Activated naive CD4-positive, alpha-beta T cell treated with anti-CD3 and anti-CD28 coated beads, Interleukin-2, amount 10 ng/mL, durations not matched to agents 7 days and 5 days (primary cell): ENCODE data around the gene BEST1.

Experiments used
- CTCF ChIA-PET: fragments of 350-600 bp; sonication (Branson Sonifier 250); formaldehyde crosslinking; loops from one replicate; lab custom pipeline; 2021; ENCODE audit warnings: antibody characterized with exemption; lab: Charles Lee
- DNase-seq: peaks from one replicate; pipeline ENCODE4 v3.0.0-alpha.2; 2020
- H3K27ac Mint-ChIP-seq: one replicate; pipeline ENCODE4 v1.8.0; 2021; ENCODE audit warnings: mild to moderate bottlenecking, moderate library complexity, mixed read lengths
- H3K27me3 Mint-ChIP-seq: one replicate; pipeline ENCODE4 v1.8.0; 2021; ENCODE audit warnings: mild to moderate bottlenecking, mixed read lengths
- H3K36me3 Mint-ChIP-seq: one replicate; pipeline ENCODE4 v1.8.0; 2021; ENCODE audit warnings: mixed read lengths
- H3K4me1 Mint-ChIP-seq: one replicate; pipeline ENCODE4 v1.8.0; 2021; ENCODE audit warnings: mixed read lengths
- H3K4me3 Mint-ChIP-seq: one replicate; pipeline ENCODE4 v1.8.0; 2021; ENCODE audit warnings: mild to moderate bottlenecking, moderate library complexity, mixed read lengths
- H3K9me3 Mint-ChIP-seq: one replicate; pipeline ENCODE4 v1.8.0; 2021; ENCODE audit warnings: mixed read lengths

Gene BEST1

GRCh38 chr11:61967116-61967923, 17.2 kb downstream of the BEST1 start, which contains the start of gene FTH1:
Gene FTH1 (minus strand): TSS chr11:61967634. CDS start chr11:61967425, 209 bp downstream.
- peaks cover 67% of the 10 kb centered on the region for H3K4me1 Mint-ChIP-seq
- no peaks in the 10 kb centered on the region for H3K9me3 Mint-ChIP-seq
- H3K4me3 Mint-ChIP-seq: peak within 1 kb of the TSS; percentile 92
- H3K27ac Mint-ChIP-seq: peak within 1 kb of the TSS; percentile 98
- CTCF ChIA-PET: interaction anchor here (1.5 to 3.4 kb wide), 2 partner anchors 114 to 141 kb away, joined by 8 to 16 read pairs; no protein-coding TSS in a partner anchor
- H3K27me3 Mint-ChIP-seq: no peaks in the 10 kb centered on the region
- H3K36me3 Mint-ChIP-seq: peaks cover 51% of the 10 kb centered on the region
- DNase-seq: peak; percentile 88

GRCh38 chr11:61967924-61968757, 18.0 kb downstream of the BEST1 start:
- Mint-ChIP-seq H3K27me3 (no peaks in the 10 kb centered on the region), H3K4me1 (peaks cover 69% of the 10 kb centered on the region), H3K9me3 (no peaks in the 10 kb centered on the region), H3K27ac (peak overlapping the region; percentile 98), H3K4me3 (peak overlapping the region; percentile 92), H3K36me3 (peaks cover 44% of the 10 kb centered on the region)
- CTCF ChIA-PET: interaction anchor here (1.0 to 3.4 kb wide), 3 partner anchors 18 to 140 kb away, joined by 3 to 16 read pairs (median 8); partner anchors contain the start of gene BEST1
- DNase-seq: peak; percentile 65

GRCh38 chr11:61968758-61969390, 18.7 kb downstream of the BEST1 start:
- H3K9me3 Mint-ChIP-seq: no peaks in the 10 kb centered on the region
- no peak for DNase-seq
- H3K36me3 Mint-ChIP-seq: peaks cover 36% of the 10 kb centered on the region
- H3K4me1 Mint-ChIP-seq: peaks cover 66% of the 10 kb centered on the region
- H3K27me3 Mint-ChIP-seq: no peaks in the 10 kb centered on the region
- CTCF ChIA-PET: interaction anchor here (1.0 to 3.4 kb wide), 3 partner anchors 19 to 139 kb away, joined by 3 to 16 read pairs (median 8); partner anchors contain the start of gene BEST1
- H3K4me3 Mint-ChIP-seq: peak overlapping the region; percentile 92
- peak overlapping the region; percentile 98 for H3K27ac Mint-ChIP-seq

GRCh38 chr11:61969391-61969758, 19.2 kb downstream of the BEST1 start:
- no peaks in the 10 kb centered on the region for H3K9me3 Mint-ChIP-seq
- H3K4me1 Mint-ChIP-seq: peaks cover 64% of the 10 kb centered on the region
- H3K36me3 Mint-ChIP-seq: peaks cover 31% of the 10 kb centered on the region
- no peak overlapping the region for H3K27ac Mint-ChIP-seq
- peak overlapping the region; percentile 43 for H3K4me3 Mint-ChIP-seq
- CTCF ChIA-PET: interaction anchor here (1.8 to 3.4 kb wide), 2 partner anchors 98 to 112 kb away, joined by 5 to 16 read pairs; no protein-coding TSS in a partner anchor
- DNase-seq: no peak
- no peaks in the 10 kb centered on the region for H3K27me3 Mint-ChIP-seq

- no peak overlapping the region for H3K4me3 Mint-ChIP-seq
- CTCF ChIA-PET: interaction anchor here (1.5 to 3.4 kb wide), 4 partner anchors 99 to 138 kb away, joined by 5 to 16 read pairs (median 8); no protein-coding TSS in a partner anchor
- no peak for DNase-seq
- peaks cover 24% of the 10 kb centered on the region for H3K36me3 Mint-ChIP-seq
- H3K27ac Mint-ChIP-seq: no peak overlapping the region
- peaks cover 59% of the 10 kb centered on the region for H3K4me1 Mint-ChIP-seq
- no peaks in the 10 kb centered on the region for H3K27me3 Mint-ChIP-seq
- no peaks in the 10 kb centered on the region for H3K9me3 Mint-ChIP-seq
Measured at GRCh38 chr11:61969838-61970662, 19.9 kb downstream of the BEST1 start.

- peak; percentile 61 for DNase-seq
- H3K4me1 Mint-ChIP-seq: peaks cover 52% of the 10 kb centered on the region
Measured at GRCh38 chr11:61971248-61972111, 21.3 kb downstream of the BEST1 start.

GRCh38 chr11:61972112-61972671, 22.0 kb downstream of the BEST1 start:
- H3K4me3 Mint-ChIP-seq: no peak overlapping the region
- peak overlapping the region; percentile 69 for H3K27ac Mint-ChIP-seq
- no peak for DNase-seq
- H3K27me3 Mint-ChIP-seq: no peaks in the 10 kb centered on the region
- CTCF ChIA-PET: interaction anchor here (0.9 to 2.5 kb wide), 4 partner anchors 9 to 136 kb away, joined by 4 to 10 read pairs (median 4); no protein-coding TSS in a partner anchor
- H3K36me3 Mint-ChIP-seq: peaks cover 12% of the 10 kb centered on the region
- no peaks in the 10 kb centered on the region for H3K9me3 Mint-ChIP-seq
- peaks cover 52% of the 10 kb centered on the region for H3K4me1 Mint-ChIP-seq

More at GRCh38 chr11:61971248-61972111, 21.3 kb downstream of the BEST1 start:
- H3K4me3 Mint-ChIP-seq: no peak overlapping the region
- peaks cover 13% of the 10 kb centered on the region for H3K36me3 Mint-ChIP-seq
- no peaks in the 10 kb centered on the region for H3K27me3 Mint-ChIP-seq
- CTCF ChIA-PET: interaction anchor here (1.5 to 2.5 kb wide), 4 partner anchors 100 to 136 kb away, joined by 5 to 10 read pairs (median 8); no protein-coding TSS in a partner anchor
- no peaks in the 10 kb centered on the region for H3K9me3 Mint-ChIP-seq
- H3K27ac Mint-ChIP-seq: no peak overlapping the region

GRCh38 chr11:61972672-61973475, 22.7 kb downstream of the BEST1 start:
- H3K27ac Mint-ChIP-seq: peak overlapping the region; percentile 69

GRCh38 chr11:61973476-61974162, 23.5 kb downstream of the BEST1 start:
- H3K36me3 Mint-ChIP-seq: peaks cover 6% of the 10 kb centered on the region
- no peak overlapping the region for H3K4me3 Mint-ChIP-seq
- peaks cover 46% of the 10 kb centered on the region for H3K4me1 Mint-ChIP-seq
- peak overlapping the region; percentile 33 for H3K27ac Mint-ChIP-seq
- DNase-seq: no peak
- H3K9me3 Mint-ChIP-seq: no peaks in the 10 kb centered on the region
- H3K27me3 Mint-ChIP-seq: no peaks in the 10 kb centered on the region
- CTCF ChIA-PET: interaction anchor here (1.2 to 2.5 kb wide), 3 partner anchors 11 to 135 kb away, joined by 4 to 10 read pairs (median 5); no protein-coding TSS in a partner anchor

More at GRCh38 chr11:61972672-61973475, 22.7 kb downstream of the BEST1 start:
- CTCF ChIA-PET: interaction anchor here (0.9 to 2.5 kb wide), 5 partner anchors 10 to 136 kb away, joined by 4 to 10 read pairs (median 4); no protein-coding TSS in a partner anchor
- peaks cover 52% of the 10 kb centered on the region for H3K4me1 Mint-ChIP-seq
- no peak for DNase-seq
- peaks cover 12% of the 10 kb centered on the region for H3K36me3 Mint-ChIP-seq
- H3K4me3 Mint-ChIP-seq: no peak overlapping the region
- H3K27me3 Mint-ChIP-seq: no peaks in the 10 kb centered on the region
- H3K9me3 Mint-ChIP-seq: no peaks in the 10 kb centered on the region

GRCh38 chr11:61974766-61975631, 24.8 kb downstream of the BEST1 start:
- peaks cover 36% of the 10 kb centered on the region for H3K4me1 Mint-ChIP-seq
- H3K9me3 Mint-ChIP-seq: no peaks in the 10 kb centered on the region
- no peaks in the 10 kb centered on the region for H3K27me3 Mint-ChIP-seq
- CTCF ChIA-PET: interaction anchor here (2.2 kb wide), 1 partner anchor 107 kb away, joined by 6 read pairs; no protein-coding TSS in a partner anchor
- DNase-seq: no peak
- no peak overlapping the region for H3K4me3 Mint-ChIP-seq
- peak overlapping the region; percentile 43 for H3K27ac Mint-ChIP-seq
- H3K36me3 Mint-ChIP-seq: peaks cover 2% of the 10 kb centered on the region
